Retina (tissue), 1 donor: ENCODE data around the gene NPBWR2.

Experiments used
- DNase-seq: peaks from one replicate; pipeline ENCODE4 v3.0.0-alpha.2; 2016

Gene NPBWR2

DNA sequence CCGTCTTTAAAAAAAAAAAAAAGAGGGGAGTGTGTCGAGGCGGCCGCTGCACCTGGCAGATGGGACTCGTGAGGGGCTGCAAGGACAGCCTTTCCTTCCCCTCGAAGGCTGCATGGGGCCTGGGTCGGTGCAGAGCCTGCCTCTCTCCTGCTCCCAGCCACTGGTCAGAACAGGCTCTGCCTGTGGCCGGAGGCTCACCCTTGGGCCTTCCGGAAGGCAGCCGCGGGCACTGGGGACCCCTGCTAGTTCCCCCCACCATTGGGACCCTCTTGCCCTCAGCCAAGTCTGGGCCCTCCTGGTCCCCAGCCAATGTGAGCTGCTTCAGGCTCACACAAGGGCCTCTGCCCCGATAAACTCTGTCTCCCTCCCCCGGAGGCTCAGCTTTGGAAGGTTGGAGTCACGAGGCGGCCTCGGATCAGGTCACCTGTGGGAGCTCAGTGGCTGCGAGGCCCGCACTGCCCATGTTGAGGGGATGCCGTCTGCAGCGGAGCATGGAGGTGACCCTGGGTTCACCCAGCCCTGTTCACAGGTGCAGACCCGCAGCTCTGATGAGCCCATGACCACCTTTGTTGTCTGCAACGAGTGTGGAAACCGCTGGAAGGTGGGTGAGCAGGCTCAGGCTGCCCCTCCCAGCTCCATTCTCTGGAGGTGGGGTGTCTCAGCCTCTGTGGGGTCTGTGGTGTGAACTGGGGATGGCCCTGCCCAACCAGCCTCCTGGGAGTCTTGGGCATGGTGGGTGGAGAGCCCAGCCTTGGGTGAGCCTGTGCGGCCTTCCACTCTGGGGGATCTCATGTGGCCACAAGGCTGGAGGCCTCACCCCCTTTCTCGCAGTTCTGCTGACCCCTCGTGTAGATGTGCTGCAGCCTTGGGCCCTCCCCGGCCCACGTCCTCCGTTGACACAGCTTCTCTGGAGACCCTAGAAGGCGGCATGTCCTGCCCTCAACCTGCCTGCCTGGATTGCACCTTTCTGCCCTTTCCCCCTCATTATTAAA is 35.7 kb downstream of the NPBWR2 start:
- DNase-seq, result no peak

DNA sequence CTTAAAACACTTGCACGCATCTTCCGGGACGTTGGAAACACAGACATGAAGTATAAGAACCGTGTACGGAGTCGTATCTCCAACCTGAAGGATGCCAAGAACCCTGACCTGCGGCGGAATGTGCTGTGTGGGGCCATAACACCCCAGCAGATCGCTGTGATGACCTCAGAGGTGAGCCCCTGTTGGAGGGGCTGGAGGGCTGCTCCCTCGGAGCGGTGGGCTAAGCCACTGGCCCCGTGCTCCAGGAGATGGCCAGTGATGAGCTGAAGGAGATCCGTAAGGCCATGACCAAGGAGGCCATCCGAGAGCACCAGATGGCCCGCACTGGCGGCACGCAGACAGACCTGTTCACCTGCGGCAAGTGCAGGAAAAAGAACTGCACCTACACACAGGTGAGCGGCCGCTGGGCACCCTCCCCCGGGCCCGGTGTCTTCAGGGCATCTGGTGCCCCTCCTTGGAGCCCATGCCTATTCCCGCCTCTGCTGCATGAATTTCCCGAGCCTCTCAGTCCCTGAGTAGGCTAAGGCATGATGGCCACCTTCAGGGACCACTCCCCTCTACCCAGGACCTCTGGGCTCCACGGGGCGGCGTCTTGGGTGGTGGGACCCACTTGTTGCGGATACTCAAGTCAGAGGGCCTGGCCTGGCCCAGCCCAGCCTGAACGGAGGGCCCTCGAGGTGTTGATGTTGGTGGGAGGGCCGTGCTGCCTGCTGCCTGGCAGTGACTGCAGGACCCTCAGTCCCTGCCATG is 36.9 kb downstream of the NPBWR2 start:
- no peak for DNase-seq

DNA sequence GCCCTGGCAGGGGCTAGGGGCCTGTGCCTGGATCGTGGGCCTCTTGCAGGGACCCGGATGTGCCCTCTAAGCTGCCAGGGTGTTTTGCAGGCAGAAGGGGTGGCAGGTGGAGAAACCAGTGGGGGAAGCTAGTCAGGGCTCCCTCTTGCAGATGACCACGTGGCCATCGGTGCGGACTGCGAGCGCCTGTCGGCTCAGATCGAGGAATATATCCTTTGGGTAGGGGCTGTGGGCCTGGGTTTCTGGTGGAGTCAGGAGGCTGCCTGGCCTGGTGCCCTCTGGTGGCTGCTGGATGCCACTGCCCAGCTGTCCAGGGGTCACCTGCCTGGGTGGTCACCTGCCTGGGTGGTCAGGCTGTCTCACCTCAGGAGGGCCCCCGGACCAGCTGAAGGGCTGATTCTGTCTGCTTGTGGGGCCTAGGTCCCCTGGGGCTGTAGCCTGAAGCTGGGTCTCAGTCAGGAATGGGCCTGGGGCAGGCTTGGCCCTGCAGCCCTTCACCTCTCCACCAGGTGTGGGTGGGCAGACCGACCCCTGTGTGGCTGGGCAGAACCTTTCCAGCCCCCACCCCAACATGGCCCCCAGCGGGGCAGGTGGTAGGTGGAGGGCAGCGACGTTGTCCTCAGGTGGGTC is 37.6 kb downstream of the NPBWR2 start:
- DNase-seq, result peak; percentile 67

DNA sequence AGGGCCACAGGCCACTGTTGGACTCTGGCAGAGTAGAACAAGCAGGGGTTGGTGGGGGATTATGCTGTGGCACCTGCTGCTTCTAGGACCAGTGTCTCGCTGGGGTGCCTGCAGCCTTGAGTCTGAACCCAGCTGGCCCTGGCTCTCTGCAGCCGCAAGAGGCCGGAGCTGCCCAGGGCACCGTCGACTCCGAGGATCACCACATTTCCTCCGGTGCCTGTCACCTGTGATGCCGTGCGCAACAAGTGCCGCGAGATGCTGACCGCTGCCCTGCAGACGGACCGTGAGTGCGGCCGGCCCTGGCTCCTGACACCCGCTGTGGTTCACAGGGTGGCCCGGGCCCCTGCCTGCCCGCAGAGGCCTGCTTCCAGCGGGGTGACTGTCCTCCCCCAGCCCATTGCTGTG is 38.2 kb downstream of the NPBWR2 start:
- no peak for DNase-seq

DNA sequence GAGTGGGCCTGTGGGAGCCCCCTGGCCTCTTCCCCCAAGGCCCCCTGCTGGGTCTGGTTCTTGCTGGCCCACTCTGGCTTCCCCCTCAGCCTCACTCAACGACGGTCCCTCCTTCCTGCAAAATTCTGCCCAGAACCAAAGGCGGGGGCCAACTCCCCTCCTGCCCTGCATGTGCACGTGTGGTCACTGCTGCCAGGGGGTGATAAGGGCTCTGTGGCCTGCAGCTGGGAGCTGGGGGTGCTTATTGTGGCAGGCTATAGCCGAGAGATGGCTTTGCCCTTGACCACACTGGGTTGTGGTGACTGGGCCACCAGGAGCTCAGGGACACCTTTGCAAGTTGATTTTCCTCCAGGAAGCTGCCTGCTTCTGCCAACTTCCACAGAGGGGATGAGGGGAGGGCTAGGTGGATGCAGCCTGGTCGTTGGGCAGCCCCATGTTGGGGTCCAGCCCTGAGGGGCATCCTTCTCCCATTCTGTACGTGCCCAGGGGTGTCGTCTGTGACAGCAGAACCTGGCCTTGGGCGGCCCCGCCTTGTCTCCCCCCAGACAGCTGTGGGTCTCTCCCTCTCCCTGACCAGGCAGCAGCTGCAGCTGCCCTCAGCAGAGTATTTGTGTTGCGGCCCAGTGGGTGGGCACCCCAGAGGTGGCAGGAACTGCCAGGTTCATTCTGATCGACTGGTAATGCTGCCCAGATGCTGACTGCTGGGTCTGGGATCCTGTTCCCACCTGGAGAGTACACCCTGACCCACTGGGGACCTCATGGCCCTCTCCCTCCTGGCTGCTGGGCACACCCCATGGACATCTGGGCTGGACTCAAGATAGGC is 38.8 kb downstream of the NPBWR2 start:
- no peak for DNase-seq

DNA sequence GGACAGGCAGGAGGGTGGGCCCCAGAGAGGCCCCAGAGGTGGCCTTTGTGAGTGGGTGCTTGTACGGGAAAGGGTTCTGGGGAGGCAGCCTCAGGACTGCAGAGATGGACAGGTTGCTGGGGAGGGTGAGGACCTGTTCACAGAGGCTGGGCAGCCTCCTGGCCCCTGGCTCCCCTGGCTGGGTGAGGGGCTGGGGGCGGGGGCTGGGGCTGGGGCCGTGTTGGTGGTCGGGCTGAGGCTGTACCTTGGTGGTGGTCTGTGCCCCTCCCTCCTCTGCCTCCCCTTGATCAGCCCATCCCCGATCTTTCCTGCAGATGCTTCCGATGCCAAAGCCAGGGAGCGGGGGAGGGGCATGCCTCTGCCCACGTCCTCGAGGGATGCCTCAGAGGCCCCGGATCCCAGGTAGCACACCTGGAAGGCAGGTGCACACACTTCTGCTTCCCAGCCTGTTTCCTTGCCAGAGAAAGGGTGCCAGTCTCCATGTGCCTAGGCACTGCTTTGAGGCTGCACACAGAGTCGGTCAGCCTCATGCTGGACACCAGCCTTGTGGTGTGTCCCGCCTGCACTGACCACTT is 39.5 kb downstream of the NPBWR2 start:
- DNase-seq, result no peak

DNA sequence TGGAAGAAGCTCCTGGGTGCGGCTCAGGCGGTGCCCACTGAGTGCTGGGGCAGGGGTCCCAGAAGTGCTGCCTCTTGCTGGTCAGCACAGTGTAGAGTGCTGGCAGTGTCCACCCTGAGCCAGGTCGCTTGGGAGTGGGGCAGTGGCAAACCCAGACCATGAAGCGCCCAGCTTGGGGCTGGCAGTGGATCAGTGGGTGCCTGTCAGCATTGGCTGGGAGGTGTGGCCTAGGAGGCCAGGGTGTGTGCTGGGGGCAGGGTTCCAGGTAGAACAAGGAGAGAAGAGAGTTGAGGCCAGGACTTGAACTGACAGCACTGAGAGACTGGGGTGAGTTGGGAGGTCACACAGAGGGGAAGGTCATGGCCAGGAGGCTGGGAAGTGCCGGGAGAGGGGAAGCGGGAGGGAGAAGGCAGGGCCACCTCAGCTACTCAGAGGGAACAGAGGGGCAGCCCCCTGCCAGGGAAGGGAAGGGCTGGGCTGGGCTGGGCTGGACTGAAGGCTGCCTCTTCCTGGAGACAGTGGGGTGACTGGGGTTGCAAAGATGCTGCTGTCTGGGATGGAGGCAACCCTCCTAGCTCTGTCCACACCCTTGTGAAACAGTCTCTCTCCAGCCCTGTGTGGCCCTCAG is 40.2 kb downstream of the NPBWR2 start:
- DNase-seq, result no peak

DNA sequence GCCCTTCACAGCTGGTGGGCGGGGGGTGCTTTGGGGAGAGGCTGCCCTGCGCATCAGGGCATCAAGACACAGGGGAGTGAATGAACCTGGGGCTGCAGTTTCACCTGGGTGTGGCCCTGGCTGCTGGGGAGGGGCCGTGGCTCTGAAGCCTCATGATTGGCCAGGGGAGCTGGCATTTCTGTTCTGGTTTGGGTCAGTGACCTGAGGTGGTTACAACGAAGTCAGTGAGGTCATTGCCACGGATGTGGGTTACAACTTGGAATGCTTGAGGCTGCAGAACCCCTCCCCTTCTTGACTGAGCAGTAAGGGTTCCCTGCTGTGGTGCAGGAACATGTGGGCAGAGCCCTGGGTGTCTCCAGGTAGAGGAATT is 41.4 kb downstream of the NPBWR2 start:
- DNase-seq, result no peak

DNA sequence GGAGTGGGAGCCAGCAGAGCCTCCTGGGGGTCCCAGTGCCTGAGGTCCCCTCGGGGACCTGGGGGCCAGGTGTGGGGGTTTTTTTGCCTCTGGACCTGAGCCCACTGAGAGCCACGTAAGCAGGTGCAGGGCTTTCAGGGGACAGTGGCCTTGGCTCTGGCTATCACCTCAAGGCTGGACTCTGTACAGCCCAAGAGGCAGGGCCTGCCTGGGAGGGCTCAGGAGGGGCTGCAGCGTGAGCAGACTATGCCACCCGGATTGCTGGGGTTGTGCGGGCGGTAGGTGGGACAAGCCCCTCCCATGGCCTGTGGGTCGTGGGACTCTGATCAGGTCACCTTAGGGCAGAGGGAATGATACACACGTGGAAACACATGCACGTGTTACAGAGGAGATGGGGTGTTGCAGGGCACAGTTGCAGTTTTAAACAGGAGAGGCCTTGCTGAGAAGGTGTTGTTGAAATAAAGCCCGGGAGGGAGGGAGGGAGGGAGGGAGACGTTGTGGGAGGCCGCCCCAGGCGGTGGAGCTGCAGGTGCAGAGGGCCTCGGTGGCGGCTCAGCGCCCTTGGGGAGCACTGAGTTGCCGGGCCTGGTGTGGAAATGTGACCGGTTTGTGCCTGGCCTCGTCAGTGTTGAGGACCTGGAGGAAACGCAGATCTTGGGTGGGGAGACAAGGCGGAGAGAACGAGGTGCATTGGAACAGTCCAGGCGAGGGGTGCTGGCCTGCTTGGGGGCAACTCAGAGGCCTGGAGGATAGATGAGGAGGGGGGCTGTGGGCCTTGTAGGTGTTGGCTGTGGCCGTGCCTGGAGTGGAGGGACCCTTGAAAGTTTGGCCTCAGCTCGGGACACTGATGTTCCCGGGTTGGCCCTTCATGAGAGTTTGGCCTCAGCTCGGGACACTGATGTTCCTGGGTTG is 42.0 kb downstream of the NPBWR2 start:
- DNase-seq, result no peak

DNA sequence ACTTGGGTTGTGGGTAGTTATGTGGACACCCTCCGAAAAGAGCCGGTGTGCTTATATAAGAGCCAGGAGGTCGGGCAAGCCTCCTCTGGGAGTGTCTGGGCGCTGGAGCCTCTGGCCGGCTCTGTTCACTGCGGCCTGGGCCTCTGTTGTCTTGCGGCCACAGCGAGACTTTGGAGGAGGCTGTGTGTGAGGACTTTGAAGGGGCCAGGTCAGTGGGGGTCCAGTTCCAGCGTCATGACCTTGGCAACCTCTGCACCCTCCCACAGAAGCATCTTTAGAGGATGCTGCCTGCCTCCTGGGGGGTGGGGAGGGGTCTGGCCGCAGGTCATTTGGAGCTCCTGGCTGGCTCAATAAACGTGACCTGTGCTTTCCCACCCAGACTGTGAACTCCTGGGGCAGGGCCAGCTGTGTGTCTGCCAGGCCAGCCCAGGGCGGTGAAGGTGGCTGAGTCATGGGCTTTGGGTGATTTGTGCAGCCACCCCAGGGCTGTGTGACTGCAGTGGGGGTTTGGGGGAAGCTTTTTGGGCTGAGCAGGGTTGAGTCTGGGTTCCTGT is 43.1 kb downstream of the NPBWR2 start:
- no peak for DNase-seq

DNA sequence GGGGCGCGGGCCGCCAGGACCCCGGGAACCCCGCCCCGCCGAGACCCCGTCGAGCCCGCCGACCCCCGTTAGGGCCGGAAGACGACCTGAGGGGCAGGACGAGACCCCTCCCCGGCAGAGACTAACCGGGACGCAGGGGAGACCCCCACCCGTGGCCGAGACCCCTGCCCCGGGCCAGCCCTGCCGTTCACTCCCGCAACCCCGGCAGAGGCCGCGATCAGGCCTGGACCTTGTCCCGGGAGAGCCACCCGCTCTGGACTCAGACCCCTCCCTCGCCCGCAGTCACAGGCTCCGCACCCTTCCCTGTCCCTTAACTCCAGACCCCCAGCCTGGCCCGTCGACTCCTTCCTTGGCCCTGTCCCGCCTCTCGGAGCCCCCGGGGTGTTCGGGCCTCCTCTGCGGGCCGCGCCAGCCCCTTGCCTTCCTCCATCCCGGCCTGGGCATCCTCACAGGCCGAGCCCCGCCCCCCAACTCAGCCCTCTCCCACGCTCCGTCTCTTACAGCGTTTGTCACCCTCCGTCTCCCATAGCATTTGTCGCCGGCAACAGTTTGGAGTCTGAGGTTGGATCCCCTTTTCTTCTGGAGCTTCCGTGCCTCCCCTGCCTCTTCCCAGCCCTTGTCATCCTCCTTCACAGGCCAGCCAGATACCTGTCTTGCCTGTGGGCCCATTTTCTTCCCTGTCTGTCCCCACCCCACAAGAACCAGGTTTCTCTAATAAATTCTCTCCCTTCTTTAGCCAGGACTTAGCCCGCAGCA is 43.8 kb downstream of the NPBWR2 start:
- DNase-seq, result peak; percentile 63

DNA sequence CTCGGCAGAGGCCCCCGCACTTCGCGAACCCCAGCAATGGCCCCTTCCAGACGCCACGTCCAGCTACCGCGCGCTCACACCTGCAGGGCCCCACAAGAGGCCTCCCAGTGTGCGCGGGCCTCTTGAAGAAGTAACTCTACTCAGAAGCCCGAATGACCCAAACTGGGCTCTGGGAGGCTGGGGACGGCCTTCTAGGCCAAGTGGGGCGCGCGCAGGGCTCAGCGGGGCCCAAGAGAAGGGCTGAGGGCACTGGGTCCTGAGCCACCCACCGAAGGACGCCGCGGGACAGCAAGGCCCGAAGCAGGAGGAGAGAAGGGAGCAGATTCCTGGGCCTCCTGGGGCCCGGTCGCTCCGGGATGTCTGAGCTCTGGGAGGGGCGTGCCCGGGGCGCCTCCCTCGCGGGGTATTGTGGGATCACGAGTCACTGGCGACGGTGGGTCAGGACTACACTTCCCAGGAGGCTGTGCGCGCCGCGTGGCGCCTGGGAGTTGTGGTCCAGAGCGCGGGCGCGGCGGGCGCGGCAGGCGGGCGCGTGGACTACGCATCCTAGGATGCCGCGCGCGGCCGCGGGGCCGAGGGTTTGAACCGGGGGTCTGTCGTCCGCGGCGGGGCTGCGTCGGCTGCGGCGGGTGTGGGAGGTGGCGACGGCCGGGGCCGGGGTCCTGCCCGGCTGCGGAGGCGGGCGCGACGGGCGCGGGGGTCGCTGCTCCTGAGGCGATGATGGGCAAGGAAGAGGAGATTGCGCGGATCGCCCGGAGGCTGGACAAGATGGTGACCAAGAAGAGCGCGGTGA is 44.6 kb downstream of the NPBWR2 start, which contains the start of gene TCEA2:
TCEA2 (plus strand) TSS at position 603 of the 793 bp plus-strand sequence; CDS start at position 718, 115 bp downstream.
- DNase-seq, result peak; percentile 97

DNA sequence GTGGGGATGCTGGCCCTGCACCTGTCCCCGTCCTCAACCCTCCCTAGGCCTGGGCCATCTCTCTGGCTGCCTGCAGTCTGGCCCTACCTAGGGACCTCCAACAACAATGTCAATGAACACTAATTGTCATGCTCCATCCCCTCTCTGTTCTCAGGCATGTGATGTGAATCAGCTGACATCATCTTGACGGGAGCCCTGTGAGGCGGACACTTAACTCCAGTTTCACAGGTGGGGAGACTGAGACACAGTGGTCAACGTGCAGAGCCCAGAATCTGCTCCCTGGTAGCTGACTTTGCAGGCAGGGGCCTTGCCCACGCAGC is 45.1 kb downstream of the NPBWR2 start:
- no peak for DNase-seq

DNA sequence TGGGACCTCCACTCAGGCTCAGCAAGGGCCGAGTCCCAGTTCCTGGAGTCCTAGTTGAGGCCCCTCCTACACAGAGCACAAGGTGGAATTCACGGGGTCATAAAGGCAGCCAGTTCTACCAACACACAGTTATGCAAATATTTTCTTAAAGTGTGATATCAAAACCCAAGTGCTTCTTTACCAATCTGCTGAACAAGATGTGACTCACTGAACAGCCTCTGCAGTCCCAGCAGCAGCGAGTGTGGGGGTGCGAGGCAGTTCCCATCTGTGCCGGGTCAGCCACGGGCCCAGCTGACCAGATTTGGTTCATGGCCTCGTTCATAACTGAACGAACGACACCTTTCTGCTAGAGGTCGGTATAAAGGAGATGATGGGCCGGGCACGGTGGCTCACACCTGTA is 48.8 kb downstream of the NPBWR2 start:
- no peak for DNase-seq

DNA sequence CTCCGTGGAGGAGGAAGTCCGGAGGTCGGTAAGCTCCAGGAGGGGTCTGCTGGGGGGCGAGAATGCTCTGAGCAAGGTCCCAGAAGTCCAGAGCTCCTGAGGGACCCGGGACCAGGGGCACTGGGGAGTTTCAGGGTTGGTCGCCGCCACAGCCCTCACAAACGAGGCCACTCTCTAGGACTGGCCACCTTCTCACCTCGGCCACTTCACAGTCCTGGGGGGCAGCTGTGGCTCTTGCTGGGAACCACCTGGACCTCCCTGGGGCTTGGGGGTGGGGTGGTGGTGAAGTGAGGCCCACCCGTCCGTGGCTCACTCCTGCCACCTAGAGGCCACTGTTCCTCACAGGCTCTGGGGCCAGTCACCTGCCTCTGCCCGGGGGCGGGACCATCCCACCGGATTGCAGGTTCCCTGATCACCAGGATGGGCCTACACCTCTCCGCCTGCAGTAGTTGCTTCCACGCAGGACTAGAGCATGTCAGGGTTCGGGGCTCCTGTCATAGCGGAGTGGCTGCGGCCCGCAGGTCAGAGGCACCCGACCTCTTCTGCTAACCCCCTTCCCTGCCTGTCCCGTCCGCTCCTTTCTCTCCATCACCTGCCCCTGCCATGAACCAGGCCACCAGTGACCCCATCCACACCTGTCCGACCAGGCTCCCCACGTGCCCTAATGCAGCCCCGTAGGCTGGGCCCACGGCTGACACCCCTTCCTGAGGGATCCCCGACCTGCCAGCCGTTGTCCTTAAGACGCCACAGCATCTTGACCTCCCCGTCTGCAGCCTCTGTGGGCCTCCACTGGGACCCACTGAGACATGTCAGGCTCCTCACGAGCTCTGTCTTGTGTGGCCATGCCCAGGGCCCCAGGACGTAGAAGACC is 49.5 kb downstream of the NPBWR2 start:
- peak; percentile 76 for DNase-seq

DNA sequence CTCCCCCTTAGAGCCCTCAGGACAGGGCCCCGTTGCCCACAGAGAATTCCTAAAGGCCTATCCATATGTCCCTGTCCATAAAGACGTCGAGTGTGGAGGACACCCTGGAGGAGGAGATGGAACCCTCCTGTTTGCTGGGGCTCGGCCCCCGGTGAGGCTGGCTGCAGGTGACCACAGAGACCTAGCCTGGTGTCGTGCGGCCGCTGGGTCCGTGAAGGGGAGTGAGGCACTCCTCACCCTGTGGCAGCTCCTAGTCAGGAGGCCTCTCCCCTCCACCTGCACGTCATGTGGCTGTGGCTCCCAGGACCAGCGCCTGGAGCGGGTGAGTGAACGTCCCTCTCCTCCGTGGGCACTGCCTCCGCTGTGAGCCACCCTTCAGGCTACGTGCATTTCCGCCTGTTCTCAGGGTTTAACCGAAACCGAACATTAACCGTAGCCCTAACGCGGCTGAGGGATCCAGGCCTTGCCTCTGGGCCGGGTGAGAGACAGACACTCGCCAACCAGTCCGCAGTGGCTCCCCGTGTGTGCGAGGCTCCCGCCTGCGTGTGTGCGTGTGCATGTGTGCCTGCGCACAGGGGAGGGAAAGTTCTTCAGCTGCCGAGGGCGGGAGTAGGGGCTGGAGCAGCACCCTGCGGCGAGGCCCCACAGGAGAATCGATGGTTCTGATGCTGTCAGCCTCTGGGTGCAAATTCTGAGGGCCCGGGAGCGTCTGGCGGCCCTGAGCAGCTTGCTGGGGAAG is 50.3 kb downstream of the NPBWR2 start:
- no peak for DNase-seq

DNA sequence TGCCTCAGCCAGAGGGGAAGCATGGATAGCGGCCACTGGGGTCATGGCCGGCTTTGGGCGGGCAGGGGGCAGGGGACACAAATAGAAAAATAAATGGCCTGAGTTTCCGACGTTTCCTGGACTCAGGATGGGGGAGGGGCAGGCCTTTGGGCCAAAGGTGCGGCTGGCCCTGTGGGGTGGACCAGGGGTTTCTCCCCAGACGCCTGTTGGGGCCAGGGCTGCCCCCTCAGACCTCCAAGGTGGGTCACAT is 50.8 kb downstream of the NPBWR2 start:
- DNase-seq, result no peak
